Measurements from ENCODE around the gene SPTLC3. TPM values are rescaled to one million over a fixed set of nuclear protein-coding genes. Genes with fewer than 3 reads are reported as not detected.

The SPTLC3 gene
- total RNA-seq (2014; rRNA removed; shearing (Covaris generic)) (0.52 TPM in 1 of 2 replicates, not detected in the other), polyA plus RNA-seq (2016; fragmentation: Nextera tagmentation; extraction: Ambion mirVana) (0.66 and 0.73 TPM in 2 replicates)
- long read RNA-seq = 0 reads

DNA sequence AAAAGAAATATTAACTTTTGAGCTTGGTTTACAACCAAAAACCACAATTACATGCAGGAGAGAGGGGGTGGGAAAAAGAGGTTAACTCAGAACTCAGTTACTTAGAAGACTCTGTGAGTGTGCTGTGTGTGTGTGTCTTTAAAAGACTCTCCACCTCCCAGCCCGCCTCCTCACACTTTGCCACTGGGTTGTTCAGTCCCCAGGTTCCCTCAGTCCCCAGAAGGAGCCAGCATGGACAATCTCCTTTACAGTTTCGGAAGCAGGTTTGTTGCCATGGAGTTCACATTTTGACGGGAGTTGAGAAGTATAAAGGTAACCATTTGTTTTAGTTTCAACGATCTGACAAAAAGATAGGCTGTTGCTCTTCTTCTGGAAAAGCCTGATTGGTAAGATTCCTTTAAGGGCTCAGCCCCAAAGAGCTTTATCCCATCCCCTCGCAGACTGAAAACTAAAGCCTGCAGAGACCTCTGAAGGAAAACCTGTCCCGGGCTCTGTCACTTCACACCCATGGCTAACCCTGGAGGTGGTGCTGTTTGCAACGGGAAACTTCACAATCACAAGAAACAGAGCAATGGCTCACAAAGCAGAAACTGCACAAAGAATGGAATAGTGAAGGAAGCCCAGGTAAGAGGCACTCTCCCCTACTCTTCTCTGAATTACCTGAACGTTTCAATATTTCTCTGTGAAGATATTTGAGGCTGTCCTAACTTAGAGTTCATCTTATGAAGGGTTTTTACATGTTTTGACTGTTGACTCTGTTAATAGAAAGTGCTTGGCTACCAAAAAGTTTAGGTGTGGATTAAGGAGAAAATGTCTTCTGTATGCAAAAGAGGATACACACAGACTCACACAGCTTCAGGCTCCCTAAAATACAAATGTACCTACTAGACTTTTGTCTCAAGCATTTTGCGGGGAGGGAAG, at the start of gene SPTLC3:
Gene SPTLC3 (plus strand): TSS at position 212 of the 921 bp plus-strand sequence. CDS start 296 bp downstream, at position 508.
- peak; percentile 53 for DNase-seq (ENCODE audit: low spot score)
- H2AFZ ChIP-seq = peak within 1 kb of the TSS; percentile 84
- H3K36me3 ChIP-seq (ENCODE audit: insufficient read depth) = no peaks in the 10 kb centered on the region
- H3K27me3 ChIP-seq (ENCODE audit: insufficient read depth) = no peaks in the 10 kb centered on the region
- H3K27me3 Mint-ChIP-seq (ENCODE audit: insufficient read depth, low read depth, poor library complexity) = peaks cover 1% of the 10 kb centered on the region
- peaks cover 31% of the 10 kb centered on the region for H3K4me1 Mint-ChIP-seq
- peak within 1 kb of the TSS; percentile 47 for H3K4me3 Mint-ChIP-seq
- H3K4me1 ChIP-seq (ENCODE audit: insufficient read depth) = peaks cover 16% of the 10 kb centered on the region; the same call in 1 of the 2 replicates
- TF ChIP-seq, protein P1, sequence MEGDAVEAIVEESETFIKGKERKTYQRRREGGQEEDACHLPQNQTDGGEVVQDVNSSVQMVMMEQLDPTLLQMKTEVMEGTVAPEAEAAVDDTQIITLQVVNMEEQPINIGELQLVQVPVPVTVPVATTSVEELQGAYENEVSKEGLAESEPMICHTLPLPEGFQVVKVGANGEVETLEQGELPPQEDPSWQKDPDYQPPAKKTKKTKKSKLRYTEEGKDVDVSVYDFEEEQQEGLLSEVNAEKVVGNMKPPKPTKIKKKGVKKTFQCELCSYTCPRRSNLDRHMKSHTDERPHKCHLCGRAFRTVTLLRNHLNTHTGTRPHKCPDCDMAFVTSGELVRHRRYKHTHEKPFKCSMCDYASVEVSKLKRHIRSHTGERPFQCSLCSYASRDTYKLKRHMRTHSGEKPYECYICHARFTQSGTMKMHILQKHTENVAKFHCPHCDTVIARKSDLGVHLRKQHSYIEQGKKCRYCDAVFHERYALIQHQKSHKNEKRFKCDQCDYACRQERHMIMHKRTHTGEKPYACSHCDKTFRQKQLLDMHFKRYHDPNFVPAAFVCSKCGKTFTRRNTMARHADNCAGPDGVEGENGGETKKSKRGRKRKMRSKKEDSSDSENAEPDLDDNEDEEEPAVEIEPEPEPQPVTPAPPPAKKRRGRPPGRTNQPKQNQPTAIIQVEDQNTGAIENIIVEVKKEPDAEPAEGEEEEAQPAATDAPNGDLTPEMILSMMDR (conservative IDR thresholded peaks at IDR 0.05; ENCODE audit: low read depth in 2 of 2) = peak; percentile 35 to 43; a peak in 3 of 4 replicates
- no peak for TF ChIP-seq ZNF114 (CRISPR knock-in tag; IDR thresholded peaks at IDR 0.05)
- TF ChIP-seq, protein P2, sequence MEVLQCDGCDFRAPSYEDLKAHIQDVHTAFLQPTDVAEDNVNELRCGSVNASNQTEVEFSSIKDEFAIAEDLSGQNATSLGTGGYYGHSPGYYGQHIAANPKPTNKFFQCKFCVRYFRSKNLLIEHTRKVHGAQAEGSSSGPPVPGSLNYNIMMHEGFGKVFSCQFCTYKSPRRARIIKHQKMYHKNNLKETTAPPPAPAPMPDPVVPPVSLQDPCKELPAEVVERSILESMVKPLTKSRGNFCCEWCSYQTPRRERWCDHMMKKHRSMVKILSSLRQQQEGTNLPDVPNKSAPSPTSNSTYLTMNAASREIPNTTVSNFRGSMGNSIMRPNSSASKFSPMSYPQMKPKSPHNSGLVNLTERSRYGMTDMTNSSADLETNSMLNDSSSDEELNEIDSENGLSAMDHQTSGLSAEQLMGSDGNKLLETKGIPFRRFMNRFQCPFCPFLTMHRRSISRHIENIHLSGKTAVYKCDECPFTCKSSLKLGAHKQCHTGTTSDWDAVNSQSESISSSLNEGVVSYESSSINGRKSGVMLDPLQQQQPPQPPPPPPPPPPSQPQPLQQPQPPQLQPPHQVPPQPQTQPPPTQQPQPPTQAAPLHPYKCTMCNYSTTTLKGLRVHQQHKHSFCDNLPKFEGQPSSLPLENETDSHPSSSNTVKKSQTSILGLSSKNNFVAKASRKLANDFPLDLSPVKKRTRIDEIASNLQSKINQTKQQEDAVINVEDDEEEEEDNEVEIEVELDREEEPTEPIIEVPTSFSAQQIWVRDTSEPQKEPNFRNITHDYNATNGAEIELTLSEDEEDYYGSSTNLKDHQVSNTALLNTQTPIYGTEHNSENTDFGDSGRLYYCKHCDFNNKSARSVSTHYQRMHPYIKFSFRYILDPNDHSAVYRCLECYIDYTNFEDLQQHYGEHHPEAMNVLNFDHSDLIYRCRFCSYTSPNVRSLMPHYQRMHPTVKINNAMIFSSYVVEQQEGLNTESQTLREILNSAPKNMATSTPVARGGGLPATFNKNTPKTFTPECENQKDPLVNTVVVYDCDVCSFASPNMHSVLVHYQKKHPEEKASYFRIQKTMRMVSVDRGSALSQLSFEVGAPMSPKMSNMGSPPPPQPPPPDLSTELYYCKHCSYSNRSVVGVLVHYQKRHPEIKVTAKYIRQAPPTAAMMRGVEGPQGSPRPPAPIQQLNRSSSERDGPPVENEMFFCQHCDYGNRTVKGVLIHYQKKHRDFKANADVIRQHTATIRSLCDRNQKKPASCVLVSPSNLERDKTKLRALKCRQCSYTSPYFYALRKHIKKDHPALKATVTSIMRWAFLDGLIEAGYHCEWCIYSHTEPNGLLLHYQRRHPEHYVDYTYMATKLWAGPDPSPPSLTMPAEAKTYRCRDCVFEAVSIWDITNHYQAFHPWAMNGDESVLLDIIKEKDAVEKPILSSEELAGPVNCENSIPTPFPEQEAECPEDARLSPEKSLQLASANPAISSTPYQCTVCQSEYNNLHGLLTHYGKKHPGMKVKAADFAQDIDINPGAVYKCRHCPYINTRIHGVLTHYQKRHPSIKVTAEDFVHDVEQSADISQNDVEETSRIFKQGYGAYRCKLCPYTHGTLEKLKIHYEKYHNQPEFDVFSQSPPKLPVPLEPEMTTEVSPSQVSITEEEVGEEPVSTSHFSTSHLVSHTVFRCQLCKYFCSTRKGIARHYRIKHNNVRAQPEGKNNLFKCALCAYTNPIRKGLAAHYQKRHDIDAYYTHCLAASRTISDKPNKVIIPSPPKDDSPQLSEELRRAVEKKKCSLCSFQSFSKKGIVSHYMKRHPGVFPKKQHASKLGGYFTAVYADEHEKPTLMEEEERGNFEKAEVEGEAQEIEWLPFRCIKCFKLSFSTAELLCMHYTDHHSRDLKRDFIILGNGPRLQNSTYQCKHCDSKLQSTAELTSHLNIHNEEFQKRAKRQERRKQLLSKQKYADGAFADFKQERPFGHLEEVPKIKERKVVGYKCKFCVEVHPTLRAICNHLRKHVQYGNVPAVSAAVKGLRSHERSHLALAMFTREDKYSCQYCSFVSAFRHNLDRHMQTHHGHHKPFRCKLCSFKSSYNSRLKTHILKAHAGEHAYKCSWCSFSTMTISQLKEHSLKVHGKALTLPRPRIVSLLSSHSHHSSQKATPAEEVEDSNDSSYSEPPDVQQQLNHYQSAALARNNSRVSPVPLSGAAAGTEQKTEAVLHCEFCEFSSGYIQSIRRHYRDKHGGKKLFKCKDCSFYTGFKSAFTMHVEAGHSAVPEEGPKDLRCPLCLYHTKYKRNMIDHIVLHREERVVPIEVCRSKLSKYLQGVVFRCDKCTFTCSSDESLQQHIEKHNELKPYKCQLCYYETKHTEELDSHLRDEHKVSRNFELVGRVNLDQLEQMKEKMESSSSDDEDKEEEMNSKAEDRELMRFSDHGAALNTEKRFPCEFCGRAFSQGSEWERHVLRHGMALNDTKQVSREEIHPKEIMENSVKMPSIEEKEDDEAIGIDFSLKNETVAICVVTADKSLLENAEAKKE (CRISPR knock-in tag; IDR thresholded peaks at IDR 0.05) = no peak
- TF ChIP-seq POLR2AphosphoS5 (IDR thresholded peaks at IDR 0.05; ENCODE audit: low read depth) = no peak
- TF ChIP-seq EZH2 (IDR thresholded peaks at IDR 0.05; ENCODE audit: low read depth, unreplicated experiment) = no peak
- no peak for TF ChIP-seq ZNF331 (CRISPR knock-in tag; IDR thresholded peaks at IDR 0.05; ENCODE audit: low read depth)
- TF ChIP-seq NANOG (IDR thresholded peaks at IDR 0.05; ENCODE audit: borderline replicate concordance) = no peak
- no peaks in the 10 kb centered on the region for H3K9me3 Mint-ChIP-seq
- peak within 1 kb of the TSS; percentile 23; the same call in 1 of the 2 replicates for H3K4me2 ChIP-seq
- no peaks in the 10 kb centered on the region for H4K20me1 ChIP-seq (replicated peaks; ENCODE audit: insufficient read depth)
- H3K4me3 ChIP-seq = no peak within 1 kb of the TSS; the same call in 1 of the 2 replicates
- H3K9me2 ChIP-seq (ENCODE audit: insufficient read depth) = no peaks in the 10 kb centered on the region
- no peak within 1 kb of the TSS for H3K27ac ChIP-seq (ENCODE audit: low read depth)
- no peaks in the 10 kb centered on the region for H3K79me2 ChIP-seq (replicated peaks; ENCODE audit: insufficient read depth)
- no peaks in the 10 kb centered on the region for H3F3A ChIP-seq (replicated peaks; ENCODE audit: low read depth)
- no peaks in the 10 kb centered on the region for H3K36me3 Mint-ChIP-seq (ENCODE audit: low read depth)
- peak within 1 kb of the TSS; percentile 15; the same call in 1 of the 2 replicates for H3K27ac Mint-ChIP-seq
- peak; percentile 90 for ATAC-seq
